Stimulated activated effector memory CD8-positive, alpha-beta T cell treated with anti-CD3 and anti-CD28 coated beads, Interleukin-12 subunit alpha, Interleukin-12 subunit beta, amount 100 ng/mL, for 72 hours (primary cell): ENCODE measurements around the gene INVS.
A peak's percentile ranks its signal among the peaks of the same experiment; 100 is the strongest.

Experiments
- ATAC-seq: fragments of 150-1000 bp; cut with Tn5 transposase; 2 replicates; pipeline ENCODE4 v1.10.0; 2021
- DNase-seq, 2 donors: peaks; one replicate each; pipeline ENCODE4 v3.0.0; 2021 to 2022; ENCODE audit warnings: low spot score in 2 of 2
- H3K27ac Mint-ChIP-seq: one replicate; pipeline ENCODE4 v1.8.0; 2022; ENCODE audit warnings: mild to moderate bottlenecking, mixed read lengths
- H3K36me3 Mint-ChIP-seq: one replicate; pipeline ENCODE4 v1.8.0; 2022; ENCODE audit warnings: mild to moderate bottlenecking, mixed read lengths
- H3K4me1 Mint-ChIP-seq: one replicate; pipeline ENCODE4 v1.8.0; 2022; ENCODE audit warnings: mixed read lengths
- H3K4me3 Mint-ChIP-seq: one replicate; pipeline ENCODE4 v1.8.0; 2022; ENCODE audit warnings: mild to moderate bottlenecking, mixed read lengths
- H3K9me3 Mint-ChIP-seq: one replicate; pipeline ENCODE4 v1.8.0; 2022; ENCODE audit warnings: mixed read lengths

The INVS gene

DNA sequence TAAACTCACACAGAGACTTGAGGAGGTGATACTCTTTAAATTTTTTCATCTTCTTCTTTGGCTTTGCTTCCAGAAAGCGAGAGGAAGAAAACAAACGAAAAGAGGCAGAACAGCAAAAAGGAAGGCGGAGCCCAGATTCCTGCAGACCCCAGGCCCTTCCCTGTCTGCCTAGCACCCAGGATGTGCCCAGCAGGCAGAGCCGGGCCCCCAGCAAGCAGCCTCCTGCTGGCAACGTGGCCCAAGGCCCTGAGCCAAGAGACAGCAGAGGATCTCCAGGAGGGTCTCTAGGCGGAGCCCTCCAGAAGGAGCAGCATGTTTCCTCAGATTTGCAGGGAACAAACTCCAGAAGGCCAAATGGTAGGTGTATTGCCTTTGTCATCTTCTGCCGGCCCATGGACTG is 185.2 kb downstream of the INVS start:
- Mint-ChIP-seq H3K4me3 (no peak overlapping the region), H3K4me1 (no peaks in the 10 kb centered on the region), H3K27ac (no peak overlapping the region), H3K9me3 (peaks cover 3% of the 10 kb centered on the region), H3K36me3 (peaks cover 35% of the 10 kb centered on the region)
- ATAC-seq (no peak), DNase-seq (no peak)

DNA sequence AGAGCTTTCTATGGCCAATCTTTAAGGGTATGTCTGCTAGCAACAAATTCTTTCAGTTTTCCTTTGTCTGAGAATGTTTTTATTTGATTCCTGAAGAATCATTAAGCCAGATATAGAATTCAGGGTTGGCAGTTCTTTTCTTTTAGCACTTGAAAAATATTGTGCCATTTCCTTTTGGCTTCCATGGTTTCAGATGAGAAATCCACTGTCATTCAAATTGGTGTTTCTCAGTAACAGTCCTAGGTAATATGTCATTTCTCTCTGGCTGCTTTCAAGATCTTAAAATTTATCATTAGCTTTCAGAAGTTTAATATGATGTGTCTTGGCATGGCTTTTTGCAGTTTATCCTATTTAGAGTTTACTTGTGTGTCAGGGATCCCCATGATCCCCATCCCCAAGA is 186.0 kb downstream of the INVS start:
- Mint-ChIP-seq H3K27ac (no peak overlapping the region), H3K4me3 (no peak overlapping the region), H3K9me3 (peaks cover 3% of the 10 kb centered on the region), H3K4me1 (no peaks in the 10 kb centered on the region), H3K36me3 (peaks cover 42% of the 10 kb centered on the region)
- no peak for DNase-seq
- no peak for ATAC-seq

DNA sequence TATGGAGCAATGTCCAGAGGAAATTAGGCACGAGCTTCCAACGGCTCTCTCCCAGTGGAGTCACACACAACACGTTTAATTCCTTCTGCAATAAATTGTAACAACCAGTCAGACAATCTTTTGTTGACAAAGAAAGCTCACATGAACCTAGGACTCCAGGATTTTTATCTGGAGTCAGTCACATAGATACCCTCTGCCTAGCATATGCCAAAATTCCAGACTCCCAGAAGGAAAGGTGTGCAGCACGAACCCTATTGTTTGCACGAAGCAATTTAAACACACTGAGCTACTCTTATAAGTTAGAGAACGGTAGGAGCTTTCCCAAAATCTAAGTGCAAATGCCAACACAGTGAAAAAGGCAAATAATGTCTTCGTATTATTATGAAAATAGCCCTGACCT is 186.6 kb downstream of the INVS start:
- DNase-seq = no peak
- H3K27ac Mint-ChIP-seq = no peak overlapping the region
- peaks cover 44% of the 10 kb centered on the region for H3K36me3 Mint-ChIP-seq
- ATAC-seq = no peak
- no peaks in the 10 kb centered on the region for H3K4me1 Mint-ChIP-seq
- peaks cover 3% of the 10 kb centered on the region for H3K9me3 Mint-ChIP-seq
- no peak overlapping the region for H3K4me3 Mint-ChIP-seq

DNA sequence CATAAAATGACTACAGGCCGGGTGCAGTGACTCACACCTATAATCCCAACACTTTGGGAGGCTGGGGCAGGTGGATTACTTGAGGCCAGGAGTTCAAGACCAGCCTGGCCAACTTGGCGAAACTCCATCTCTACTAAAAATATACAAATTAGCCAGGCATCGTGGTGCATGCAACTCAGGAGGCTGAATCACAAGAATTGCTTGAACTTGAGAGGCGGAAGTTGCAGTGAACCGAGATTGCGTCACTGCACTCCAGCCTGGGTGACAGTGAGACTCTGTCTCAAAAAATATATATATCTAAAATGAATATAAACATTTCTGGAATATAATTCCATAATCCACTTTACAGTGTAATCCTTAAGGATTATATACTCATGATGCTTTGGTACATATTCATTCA is 187.2 kb downstream of the INVS start:
- Mint-ChIP-seq H3K9me3 (peaks cover 3% of the 10 kb centered on the region), H3K36me3 (peaks cover 50% of the 10 kb centered on the region), H3K4me1 (no peaks in the 10 kb centered on the region), H3K4me3 (no peak overlapping the region), H3K27ac (no peak overlapping the region)
- ATAC-seq = no peak
- no peak for DNase-seq

DNA sequence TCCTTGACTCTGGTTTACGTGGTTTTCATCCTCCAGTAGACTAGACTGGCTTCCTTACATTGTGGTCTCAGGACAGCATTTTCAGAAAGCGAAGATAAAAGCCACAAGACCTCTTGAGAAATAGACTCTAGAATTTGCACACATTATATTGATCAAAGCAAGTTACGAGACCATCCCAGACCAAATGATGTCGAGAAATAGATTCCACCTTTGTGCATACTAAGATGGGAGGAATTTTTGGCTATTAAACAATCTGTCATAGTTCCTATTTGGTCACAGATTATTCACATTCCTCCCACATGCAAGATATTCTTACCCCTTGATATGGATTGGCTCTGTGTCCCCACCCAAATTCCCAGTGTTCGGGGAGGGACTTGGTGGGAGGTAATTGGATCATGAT is 188.1 kb downstream of the INVS start:
- no peak overlapping the region for H3K4me3 Mint-ChIP-seq
- peaks cover 60% of the 10 kb centered on the region for H3K36me3 Mint-ChIP-seq
- peaks cover 3% of the 10 kb centered on the region for H3K9me3 Mint-ChIP-seq
- H3K4me1 Mint-ChIP-seq = no peaks in the 10 kb centered on the region
- DNase-seq = no peak
- ATAC-seq = no peak
- H3K27ac Mint-ChIP-seq = no peak overlapping the region

DNA sequence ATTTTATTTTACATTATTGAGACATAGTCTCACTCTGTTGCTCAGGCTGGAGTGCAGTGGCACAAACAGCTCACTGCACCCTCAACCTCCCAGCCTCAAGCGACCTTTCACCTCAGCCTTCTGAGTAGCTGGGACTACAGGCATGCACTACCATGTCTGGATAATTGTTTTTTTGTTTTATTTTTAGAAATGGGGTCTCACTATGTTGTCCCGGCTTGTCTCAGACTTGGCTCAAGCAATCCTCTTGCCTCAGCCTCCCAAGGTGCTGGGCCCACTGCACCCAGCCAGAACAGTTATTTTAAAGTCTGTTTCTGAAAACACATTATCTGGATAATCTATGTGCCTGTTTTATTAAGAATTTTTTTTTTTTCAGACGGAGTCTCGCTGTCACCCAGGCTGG is 191.7 kb downstream of the INVS start:
- H3K4me3 Mint-ChIP-seq = no peak overlapping the region
- no peak for DNase-seq
- ATAC-seq = no peak
- H3K27ac Mint-ChIP-seq = no peak overlapping the region
- peaks cover 3% of the 10 kb centered on the region for H3K9me3 Mint-ChIP-seq
- H3K36me3 Mint-ChIP-seq = peaks cover 64% of the 10 kb centered on the region
- H3K4me1 Mint-ChIP-seq = no peaks in the 10 kb centered on the region

DNA sequence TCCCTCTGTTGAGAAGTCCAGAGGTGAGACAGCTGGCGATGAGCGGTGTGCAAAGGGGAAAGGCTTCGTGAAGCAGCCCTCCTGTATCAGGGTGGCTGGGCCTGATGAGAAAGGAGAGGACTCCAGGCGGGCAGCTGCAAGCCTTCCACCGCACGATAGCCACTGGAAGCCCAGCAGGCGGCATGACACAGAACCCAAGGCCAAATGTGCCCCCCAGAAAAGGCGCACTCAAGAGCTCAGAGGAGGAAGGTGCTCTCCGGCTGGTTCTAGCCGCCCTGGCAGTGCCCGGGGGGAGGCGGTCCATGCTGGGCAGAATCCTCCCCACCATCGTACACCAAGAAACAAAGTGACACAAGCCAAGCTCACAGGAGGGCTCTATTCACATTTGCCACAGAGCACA is 193.4 kb downstream of the INVS start:
- H3K36me3 Mint-ChIP-seq = peaks cover 66% of the 10 kb centered on the region
- DNase-seq (no peak), ATAC-seq (no peak)
- peaks cover 3% of the 10 kb centered on the region for H3K9me3 Mint-ChIP-seq
- no peak overlapping the region for H3K27ac Mint-ChIP-seq
- H3K4me3 Mint-ChIP-seq = no peak overlapping the region
- H3K4me1 Mint-ChIP-seq = no peaks in the 10 kb centered on the region

DNA sequence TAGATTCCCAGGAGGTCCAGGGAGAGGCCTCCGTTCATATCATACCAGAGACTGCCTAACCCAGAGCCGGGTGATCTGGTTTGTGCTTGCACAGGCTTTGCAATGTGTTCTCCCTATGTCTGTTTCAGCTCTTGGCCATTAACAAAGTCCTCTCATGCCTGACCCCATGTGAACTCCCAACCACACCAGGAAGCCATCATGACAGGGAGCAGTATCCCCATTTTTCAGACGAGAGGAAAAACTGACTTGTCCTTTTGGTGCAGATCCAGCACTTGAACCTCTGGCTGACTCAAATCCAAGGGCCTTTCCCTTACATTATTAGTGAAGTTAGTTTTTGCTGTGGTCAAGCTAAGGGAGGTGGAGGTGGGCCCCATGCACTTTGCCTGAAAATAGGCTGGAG is 195.3 kb downstream of the INVS start:
- H3K4me3 Mint-ChIP-seq = no peak overlapping the region
- H3K4me1 Mint-ChIP-seq = no peaks in the 10 kb centered on the region
- DNase-seq (no peak), ATAC-seq (no peak)
- H3K36me3 Mint-ChIP-seq = peaks cover 70% of the 10 kb centered on the region
- H3K27ac Mint-ChIP-seq = peak overlapping the region; percentile 54
- H3K9me3 Mint-ChIP-seq = no peaks in the 10 kb centered on the region

DNA sequence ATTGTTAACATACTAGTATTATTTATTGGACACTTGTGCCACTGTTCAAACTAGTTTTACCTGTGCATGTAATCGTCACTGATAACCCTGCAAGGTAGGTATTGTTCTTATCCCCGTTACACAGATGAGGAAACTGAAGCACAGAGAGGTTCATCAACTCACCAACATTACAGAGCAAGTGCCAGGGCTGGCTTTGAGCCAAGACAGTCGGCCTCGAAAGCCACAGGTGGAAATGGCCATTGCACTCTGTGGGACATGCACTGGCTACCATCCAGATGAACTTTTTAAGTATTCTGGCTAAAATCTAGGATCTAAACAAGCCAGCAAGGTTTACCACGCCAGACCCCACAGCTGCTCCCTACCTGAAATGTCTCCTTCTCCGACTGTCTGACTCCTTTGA is 195.8 kb downstream of the INVS start:
- Mint-ChIP-seq H3K4me1 (no peaks in the 10 kb centered on the region), H3K27ac (peak overlapping the region; percentile 54), H3K4me3 (no peak overlapping the region), H3K9me3 (no peaks in the 10 kb centered on the region), H3K36me3 (peaks cover 70% of the 10 kb centered on the region)
- ATAC-seq (no peak), DNase-seq (no peak)

DNA sequence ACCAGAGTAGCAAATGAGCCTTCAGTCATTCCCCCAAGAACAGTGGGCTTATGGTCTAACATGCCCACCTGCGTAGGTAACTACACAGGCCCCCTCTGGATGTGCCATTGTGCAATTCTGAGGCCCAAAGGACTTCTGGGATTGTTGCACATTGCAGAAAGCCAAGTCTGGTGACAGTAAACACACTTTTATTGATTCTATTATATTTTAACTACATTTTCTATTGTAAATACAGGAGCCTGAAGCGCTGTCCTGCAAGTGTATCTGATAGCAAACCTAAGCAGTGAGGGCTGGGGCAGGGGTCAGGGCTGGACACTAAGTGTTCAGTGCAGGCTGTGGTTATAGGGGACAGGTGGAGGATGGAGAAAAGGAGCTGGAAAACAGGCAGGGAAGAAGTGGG is 196.2 kb downstream of the INVS start:
- H3K4me1 Mint-ChIP-seq = no peaks in the 10 kb centered on the region
- ATAC-seq (no peak), DNase-seq (no peak)
- peaks cover 70% of the 10 kb centered on the region for H3K36me3 Mint-ChIP-seq
- peak overlapping the region; percentile 54 for H3K27ac Mint-ChIP-seq
- no peak overlapping the region for H3K4me3 Mint-ChIP-seq
- H3K9me3 Mint-ChIP-seq = no peaks in the 10 kb centered on the region

DNA sequence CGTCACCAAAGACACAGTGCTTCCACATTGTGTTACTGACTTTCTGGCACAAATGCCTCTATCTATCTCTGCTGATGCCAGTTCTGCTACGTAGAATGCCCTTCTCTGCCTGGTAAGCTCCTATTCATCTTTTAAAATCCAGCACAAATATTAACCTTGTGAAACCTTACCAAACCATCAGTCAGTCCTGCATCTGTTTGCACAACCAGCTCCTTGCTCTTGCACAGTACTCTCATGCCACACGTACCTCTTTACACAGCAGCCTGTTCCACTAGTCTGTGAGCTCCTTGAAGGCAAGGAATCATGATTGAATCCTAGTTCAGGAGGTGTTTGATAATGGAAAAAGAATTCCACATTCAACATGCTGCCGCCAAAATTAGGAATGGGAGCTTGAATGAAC is 197.4 kb downstream of the INVS start:
- Mint-ChIP-seq H3K4me3 (no peak overlapping the region), H3K9me3 (no peaks in the 10 kb centered on the region), H3K36me3 (peaks cover 70% of the 10 kb centered on the region), H3K27ac (peak overlapping the region; percentile 54), H3K4me1 (no peaks in the 10 kb centered on the region)
- DNase-seq (no peak), ATAC-seq (no peak)

DNA sequence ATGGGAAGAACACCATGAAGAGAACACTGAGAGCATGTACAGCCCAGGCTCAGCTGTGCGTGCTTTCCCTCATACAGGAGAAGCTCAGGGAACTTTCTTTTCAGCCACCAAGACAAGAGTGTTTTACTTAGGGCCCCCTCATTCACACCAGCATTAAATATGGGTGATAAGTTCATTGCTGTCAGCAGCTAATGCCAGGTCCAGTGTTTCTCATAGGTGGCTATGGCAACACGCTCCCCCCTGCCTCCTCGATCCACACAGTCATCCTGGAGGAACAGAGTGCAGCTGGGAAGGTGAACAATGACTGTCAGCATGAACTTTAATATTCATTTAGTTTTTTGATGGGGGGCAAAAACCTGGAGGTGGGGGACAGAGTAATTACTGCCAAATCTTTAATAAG is 199.3 kb downstream of the INVS start:
- H3K36me3 Mint-ChIP-seq = peaks cover 70% of the 10 kb centered on the region
- H3K27ac Mint-ChIP-seq = no peak overlapping the region
- no peaks in the 10 kb centered on the region for H3K4me1 Mint-ChIP-seq
- no peaks in the 10 kb centered on the region for H3K9me3 Mint-ChIP-seq
- no peak for DNase-seq
- no peak overlapping the region for H3K4me3 Mint-ChIP-seq
- ATAC-seq = no peak

DNA sequence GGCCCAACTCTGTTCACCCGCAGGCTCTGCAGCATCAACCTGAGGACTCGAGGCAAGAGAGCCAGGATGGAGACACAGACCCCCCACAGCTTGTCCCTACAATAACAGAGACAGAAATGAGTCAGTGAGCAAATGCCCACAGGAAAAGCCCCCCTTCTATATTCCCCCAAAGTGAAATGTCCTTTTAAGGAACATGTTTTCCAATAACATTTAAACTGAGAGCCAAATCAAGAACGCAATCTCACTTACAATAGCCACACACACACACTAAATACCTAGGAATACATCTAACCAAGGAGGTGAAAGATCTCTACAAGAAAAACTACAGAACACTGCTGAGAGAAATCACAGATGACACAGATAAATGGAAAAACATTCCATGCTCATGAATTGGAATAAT is 204.7 kb downstream of the INVS start:
- Mint-ChIP-seq H3K4me3 (no peak overlapping the region), H3K36me3 (peaks cover 93% of the 10 kb centered on the region), H3K27ac (peak overlapping the region; percentile 11), H3K9me3 (no peaks in the 10 kb centered on the region), H3K4me1 (no peaks in the 10 kb centered on the region)
- DNase-seq (no peak), ATAC-seq (no peak)

DNA sequence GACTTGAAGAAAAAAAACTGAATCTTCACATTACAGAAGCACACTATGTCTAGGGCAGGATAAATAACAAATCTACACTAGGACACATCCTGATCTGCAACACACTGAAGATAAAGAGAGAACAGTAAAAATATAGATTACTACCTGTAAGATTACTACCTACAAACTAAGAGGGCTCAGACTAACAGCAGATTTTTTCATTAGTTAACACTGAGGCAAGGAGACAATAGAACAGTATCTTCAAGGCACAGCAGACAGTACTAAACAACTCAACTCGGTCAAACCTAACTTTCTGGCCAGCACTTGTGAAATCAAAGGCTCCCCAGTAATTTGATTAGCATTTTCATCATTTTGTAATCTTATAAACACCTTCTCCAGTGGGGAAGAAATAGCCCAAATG is 207.2 kb downstream of the INVS start:
- H3K9me3 Mint-ChIP-seq = no peaks in the 10 kb centered on the region
- no peak for DNase-seq
- no peak for ATAC-seq
- peaks cover 6% of the 10 kb centered on the region for H3K4me1 Mint-ChIP-seq
- no peak overlapping the region for H3K27ac Mint-ChIP-seq
- H3K4me3 Mint-ChIP-seq = no peak overlapping the region
- H3K36me3 Mint-ChIP-seq = peaks cover 95% of the 10 kb centered on the region

DNA sequence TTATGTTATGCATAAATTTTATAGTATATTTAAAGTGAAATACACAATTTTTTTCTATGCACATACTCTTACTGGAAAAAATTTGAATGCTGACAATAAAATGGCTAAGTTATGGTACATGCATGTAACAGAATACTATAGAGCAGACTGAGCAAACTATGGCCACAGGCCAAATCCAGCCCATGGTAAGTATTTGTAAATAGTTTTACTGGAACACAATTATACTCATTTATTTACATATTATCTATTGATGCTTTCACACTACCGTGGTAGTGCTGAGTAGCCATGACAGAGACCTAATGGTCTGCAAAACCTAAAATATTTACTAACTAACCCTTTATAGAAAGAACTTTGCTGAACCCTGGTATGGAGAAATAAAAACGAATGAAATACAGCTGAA is 208.0 kb downstream of the INVS start:
- Mint-ChIP-seq H3K9me3 (no peaks in the 10 kb centered on the region), H3K4me1 (peaks cover 13% of the 10 kb centered on the region), H3K4me3 (no peak overlapping the region), H3K27ac (no peak overlapping the region), H3K36me3 (peaks cover 95% of the 10 kb centered on the region)
- ATAC-seq (no peak), DNase-seq (no peak)

DNA sequence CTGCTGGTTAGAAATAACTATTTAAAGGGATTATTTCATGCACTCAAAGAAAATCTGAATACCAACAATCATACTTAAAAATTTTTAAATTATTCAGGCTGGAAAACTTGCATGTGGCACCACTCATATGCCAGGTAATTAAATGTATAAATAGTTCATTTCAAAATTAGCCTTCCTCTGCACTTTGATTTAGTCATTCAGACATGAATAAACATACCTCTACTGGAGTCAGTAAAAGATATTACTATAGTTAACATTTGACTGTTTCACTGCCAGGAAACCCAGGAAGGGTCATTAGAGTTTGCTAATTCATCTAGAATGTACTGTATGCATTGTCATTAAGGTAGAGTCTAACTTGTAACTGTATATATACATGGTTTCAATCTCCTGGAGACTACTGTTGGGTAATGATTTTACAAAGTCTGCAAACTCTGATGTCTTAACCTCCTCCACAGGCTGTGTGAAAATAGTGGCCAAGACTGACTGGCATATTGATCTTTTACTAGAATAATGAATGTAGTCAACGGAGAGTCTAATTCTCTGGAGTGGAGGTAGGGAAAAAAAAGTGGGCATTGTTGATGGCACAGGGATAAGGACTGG is 210.0 kb downstream of the INVS start:
- no peak overlapping the region for H3K4me3 Mint-ChIP-seq
- DNase-seq (no peak), ATAC-seq (peak; percentile 55)
- no peaks in the 10 kb centered on the region for H3K9me3 Mint-ChIP-seq
- peaks cover 94% of the 10 kb centered on the region for H3K36me3 Mint-ChIP-seq
- peak overlapping the region; percentile 69 for H3K27ac Mint-ChIP-seq
- peaks cover 13% of the 10 kb centered on the region for H3K4me1 Mint-ChIP-seq

DNA sequence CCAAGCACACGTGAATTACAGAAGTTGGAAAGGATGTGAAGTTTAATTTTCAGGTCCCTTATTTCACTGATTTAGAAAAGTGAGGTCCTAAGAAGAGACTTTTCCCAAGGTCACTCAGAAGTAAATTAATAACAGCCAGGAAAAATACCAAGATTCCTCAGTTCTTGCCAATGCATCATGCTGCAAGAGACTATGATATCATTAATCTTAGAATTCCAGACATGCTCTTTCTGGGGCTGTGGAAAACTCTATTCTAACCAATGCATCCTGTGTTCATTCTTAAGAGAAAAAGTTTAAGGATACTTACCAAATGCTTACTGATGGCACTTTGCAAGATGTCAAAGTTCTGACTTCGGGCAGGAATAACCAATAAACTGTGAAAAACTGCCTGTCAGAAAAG is 210.9 kb downstream of the INVS start:
- no peak for DNase-seq
- Mint-ChIP-seq H3K4me3 (no peak overlapping the region), H3K4me1 (peaks cover 20% of the 10 kb centered on the region), H3K36me3 (peaks cover 94% of the 10 kb centered on the region), H3K27ac (peak overlapping the region; percentile 69), H3K9me3 (no peaks in the 10 kb centered on the region)
- ATAC-seq = no peak
